Peyer's patch (tissue), 4 donors: ENCODE results near the gene SIT1.

ENCODE experiments used
- CTCF ChIP-seq, 6 experiments: fragments of 450-650 bp in 4 of 6; fragments of 200-600 bp in 2 of 6; sonication (generic) in 1 of 6; IDR thresholded peaks; one replicate each; pipeline ENCODE4 v1.5.1; 2017 to 2019; ENCODE audit warnings: antibody characterized with exemption in 6 of 6, mild to moderate bottlenecking in 3 of 6, moderate library complexity in 1 of 6
- POLR2A ChIP-seq, 2 donors: fragments of 450-650 bp; IDR thresholded peaks; one replicate each; pipeline ENCODE4 v1.5.1; 2017; ENCODE audit warnings: antibody characterized with exemption in 2 of 2, mild to moderate bottlenecking in 2 of 2, moderate library complexity in 2 of 2

DNA sequence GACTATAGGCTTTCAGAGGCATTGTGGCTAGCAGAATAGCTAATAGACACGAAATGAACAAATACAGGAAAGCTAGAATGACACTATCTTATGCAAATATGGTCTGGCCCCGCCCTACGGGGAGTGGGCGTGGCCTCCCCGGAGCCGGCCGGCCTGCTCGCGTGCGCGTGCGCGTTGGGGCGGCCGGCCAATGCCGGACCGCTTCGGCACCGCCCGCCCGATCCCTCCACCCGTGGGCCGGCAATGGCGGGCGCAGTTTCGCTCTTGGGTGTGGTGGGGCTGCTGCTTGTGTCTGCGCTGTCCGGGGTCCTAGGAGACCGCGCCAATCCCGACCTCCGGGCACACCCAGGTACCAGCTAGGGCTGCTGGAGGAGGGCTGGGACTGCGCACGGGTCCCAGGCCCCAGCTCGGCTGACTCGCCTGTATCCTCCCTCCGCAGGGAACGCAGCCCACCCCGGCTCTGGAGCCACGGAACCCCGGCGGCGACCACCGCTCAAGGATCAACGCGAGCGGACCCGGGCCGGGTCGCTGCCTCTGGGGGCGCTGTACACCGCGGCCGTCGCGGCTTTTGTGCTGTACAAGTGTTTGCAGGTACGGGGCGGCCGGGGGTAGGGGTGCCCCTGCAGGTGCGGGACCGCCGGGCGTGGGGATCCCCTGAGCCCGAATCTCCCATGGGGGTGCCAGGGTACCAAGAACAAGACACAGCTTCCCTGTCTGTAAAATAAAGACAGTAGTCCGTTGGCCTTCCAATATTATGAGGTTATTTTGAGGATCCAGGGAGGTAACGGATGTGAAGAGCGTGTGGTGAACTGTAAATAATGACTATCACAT is 7.6 kb upstream of the SIT1 start, which contains the start of gene CCDC107:
- peak; percentile 89 to 94 for TF ChIP-seq POLR2A (IDR thresholded peaks at IDR 0.05)
- TF ChIP-seq CTCF (IDR thresholded peaks at IDR 0.05) = peak; percentile 34 to 79 (median 70)
